OCI-M1 (cell line): ENCODE results near the gene SMARCA2.

ENCODE experiments used
- DNase-seq: peaks from one replicate; lab custom pipeline; 2025; lab: John Stamatoyannopoulos, UW

SMARCA2 gene

DNA sequence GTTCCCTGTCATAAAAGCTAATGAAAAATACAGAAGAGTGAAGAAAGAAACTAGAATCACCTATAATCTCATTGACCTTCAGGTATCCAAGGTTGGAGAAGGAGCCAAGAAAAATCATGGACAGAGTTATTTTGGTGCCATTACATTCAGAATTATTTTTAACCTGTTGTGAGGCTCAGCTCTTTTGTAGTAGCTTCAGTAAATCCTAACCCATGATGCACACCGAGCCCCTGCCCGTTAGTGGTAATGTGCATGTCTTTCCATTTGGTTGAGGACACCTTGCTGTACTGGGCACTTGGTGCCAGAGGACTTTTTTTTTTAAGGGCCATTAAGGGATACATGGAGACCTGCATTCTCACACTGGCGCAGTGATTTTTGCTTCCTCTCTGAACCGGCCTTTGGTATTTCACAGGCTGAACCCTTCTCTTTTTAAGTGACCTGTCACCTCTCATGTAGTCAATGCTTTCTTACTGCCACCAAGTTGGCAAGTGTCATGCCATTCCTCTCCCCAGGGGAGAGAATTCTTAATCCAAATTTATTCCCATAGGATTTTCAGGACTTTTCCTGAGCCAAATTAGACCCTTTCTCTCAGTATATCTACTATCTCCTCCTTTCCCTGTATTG is 125.6 kb downstream of the SMARCA2 start:
- DNase-seq: no peak

DNA sequence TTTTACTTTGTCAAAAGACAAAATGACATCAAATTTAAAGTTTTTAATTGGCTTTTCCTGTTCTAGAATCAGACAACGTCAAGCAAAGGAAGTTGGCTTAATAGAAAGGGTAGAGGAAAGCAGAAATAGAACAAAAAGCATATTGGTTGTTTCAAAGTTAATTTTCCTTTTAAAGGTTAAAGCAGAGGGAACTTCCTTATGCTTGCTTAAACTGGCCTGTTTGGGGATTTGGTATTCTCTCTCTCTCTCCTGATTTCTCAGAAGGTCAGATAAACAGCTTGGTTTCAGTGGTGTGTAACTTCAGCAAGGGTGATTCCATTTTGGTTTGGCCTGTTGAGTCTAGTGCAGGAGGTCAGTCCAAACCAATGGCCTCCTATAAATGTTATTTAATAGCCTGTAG is 127.1 kb downstream of the SMARCA2 start:
- no peak for DNase-seq

DNA sequence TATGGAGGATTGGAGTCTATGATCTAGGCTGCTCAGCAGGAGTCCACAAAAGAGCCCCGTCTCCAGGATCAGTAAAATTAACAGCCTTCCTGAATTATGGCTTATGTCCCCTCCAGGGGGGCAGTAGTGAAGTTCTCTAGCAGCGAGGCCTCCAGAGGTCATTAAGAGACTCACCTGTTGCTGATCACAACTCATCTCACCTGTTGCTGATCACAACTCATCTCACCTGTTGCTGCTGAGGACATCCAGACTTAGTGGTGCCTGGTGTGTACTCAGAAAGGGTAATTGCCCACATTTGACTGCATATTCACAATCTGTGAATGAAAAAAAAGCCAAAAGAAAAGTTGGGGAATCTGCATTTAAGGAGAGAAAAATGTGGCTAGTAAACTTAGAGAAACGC is 129.5 kb downstream of the SMARCA2 start:
- no peak for DNase-seq

DNA sequence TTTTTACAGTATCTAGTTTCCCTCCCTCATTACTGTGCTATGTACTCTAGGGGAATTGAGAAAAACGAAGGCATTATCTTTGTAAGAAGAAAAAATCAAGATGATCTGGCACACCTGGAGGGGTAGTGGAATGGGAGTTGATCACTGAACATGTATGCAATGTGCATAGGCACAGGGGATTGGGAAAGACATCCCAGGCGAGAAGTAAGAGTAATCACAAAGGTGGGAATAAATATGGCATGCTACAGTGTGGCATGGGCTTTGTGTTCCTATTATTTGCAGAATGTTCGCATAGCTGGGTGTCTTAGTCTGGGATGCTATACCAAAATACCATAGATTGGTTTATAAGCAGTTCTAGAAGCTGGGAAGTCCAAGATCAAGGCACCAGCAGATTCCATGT is 130.6 kb downstream of the SMARCA2 start:
- no peak for DNase-seq

DNA sequence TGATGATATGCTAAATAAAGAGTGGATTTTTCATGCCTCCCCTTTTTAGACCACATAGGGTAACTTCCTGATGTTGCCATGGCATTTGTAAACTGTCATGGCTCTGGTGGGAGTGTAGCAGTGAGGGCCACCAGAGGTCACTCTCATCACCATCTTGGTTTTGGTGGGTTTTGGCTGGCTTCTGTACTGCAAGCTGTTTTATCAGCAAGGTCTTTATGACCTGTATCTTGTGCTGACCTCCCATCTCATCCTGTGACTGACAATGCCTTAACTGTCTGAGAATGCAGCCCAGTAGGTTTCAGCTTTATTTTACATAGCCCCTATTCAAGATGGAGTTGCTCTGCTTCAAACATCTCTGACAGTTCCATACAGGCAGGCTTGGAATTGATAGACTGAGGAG is 131.6 kb downstream of the SMARCA2 start:
- DNase-seq: peak; percentile 47

DNA sequence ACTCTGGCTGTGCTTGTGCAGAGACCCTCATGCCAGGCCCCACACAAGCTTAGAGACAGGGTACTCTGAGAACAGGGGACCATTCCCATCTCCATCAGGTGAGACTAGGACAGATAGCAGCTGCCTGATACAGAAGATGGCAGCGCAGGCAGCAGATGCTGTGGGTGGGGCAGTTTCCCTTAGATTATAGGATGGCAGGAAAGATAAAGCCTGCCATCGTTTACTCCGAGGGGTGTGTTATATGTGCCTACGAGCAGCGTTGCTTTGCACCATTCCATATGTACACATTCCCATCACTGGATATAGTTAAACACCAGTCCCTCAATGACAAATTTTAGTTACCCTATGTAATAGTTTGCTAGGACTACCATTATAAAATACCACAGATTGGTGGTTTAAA is 135.2 kb downstream of the SMARCA2 start:
- DNase-seq: no peak

DNA sequence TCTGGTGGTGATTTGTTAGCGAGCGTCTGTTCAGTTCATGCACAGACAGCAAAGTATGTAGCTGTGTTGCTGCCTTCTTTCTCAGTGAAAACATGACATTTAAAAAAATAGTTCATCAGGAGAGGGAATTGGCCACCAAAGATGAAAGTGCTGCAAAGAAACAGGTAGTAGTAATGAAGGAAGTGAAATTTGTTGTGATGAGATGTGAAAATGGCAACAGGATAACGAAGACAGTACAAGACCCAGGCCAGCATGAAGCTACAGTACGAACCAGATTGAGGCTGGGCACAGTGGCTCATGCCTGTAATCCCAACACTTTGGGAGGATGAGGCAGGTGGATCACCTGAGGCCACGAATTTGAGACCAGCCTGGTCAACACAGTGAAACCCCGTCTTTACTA is 136.0 kb downstream of the SMARCA2 start:
- no peak for DNase-seq

DNA sequence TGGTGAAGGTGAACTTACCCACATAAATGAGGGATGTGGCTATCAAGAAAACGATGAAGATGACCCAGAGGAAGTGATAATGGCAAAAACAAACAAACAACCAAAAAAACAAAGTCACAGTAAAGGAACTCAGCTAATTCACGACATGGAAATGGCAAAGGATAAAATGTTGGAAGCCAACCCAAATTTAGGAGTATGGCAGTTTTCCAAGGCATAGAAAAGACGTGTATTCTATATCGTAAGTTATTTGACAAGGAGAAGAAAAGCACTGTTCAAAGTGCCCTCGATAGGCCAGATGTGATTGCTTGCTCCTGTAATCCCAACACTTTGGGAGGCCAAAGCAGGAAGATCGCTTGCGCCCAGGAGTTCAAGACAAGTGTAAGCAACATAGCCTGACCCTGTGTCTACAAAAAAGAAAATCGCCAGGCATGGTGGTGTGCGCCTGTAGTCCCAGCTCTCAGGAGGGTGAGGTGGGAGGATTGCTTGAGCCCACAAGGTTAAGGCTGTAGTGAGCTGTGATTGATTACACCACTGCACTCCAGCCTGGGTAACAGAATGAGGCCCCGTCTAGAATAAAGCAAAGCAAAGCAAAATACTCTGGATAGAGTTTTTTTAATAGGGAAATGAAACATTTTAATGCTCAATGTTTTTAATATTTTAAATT is 138.0 kb downstream of the SMARCA2 start:
- DNase-seq: no peak

DNA sequence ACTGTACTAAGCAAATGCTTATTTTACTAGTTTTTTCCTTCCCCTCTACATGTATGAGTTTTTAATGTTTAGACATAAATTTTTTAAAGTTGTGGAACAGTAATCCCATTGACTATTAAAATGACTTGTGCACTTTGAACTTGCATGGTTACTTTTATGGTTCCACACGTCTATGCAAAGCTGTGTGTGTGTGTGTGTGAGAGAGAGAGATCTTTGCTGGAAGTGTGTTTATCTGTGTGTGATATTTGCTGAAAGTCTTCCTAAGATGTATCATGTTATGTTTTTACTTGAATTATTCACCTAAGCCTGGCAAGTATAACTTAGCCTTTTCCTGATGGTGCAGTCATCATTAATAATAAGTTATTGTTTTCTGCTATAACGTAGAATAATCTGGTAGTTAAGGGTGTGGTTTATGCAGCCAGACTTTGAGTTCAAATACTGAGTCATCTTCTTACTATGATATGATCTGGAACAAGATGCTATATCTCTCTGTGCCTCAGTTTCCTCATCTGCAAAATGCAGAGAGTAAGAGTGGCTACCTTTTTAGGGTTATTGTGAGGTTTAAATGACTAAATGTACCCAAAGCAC is 138.6 kb downstream of the SMARCA2 start:
- no peak for DNase-seq

DNA sequence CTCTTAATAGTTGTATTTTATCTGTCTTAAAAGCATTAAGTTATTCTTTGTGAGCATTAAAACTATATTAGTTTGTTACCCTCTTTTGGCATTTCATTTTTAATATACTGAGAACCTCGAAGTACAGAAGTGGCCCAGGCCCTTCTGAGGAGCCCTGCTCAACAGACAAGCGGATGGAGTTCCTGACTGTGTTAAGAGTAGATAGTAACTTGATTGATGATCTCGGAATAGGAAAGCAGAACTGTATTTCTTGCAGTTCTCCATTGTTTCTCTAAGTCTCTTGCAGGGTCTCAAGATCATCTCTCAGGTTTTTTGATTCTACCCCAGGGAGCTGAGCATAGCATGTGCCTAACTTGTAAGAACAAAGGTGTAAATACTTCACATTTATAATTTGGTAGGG is 139.6 kb downstream of the SMARCA2 start:
- DNase-seq: no peak

DNA sequence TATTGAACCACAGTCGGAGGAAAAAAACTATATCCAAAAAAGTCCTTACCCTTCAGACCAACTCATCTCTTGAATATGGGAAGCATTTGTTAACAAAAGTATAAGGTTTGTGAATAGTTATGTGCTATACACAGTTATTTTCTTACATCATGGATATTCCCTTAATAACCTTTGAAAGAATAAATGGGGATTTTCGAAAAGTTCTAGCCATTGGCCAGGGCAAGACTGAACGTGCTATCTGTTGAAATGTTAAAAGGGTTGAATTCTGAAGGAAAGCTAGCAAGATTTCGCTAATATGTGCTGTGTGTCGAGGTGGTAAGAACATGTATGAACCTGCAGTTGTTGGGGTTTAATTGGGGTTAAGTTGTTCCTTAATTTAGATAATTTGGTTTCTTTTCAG is 140.8 kb downstream of the SMARCA2 start:
- DNase-seq: no peak

DNA sequence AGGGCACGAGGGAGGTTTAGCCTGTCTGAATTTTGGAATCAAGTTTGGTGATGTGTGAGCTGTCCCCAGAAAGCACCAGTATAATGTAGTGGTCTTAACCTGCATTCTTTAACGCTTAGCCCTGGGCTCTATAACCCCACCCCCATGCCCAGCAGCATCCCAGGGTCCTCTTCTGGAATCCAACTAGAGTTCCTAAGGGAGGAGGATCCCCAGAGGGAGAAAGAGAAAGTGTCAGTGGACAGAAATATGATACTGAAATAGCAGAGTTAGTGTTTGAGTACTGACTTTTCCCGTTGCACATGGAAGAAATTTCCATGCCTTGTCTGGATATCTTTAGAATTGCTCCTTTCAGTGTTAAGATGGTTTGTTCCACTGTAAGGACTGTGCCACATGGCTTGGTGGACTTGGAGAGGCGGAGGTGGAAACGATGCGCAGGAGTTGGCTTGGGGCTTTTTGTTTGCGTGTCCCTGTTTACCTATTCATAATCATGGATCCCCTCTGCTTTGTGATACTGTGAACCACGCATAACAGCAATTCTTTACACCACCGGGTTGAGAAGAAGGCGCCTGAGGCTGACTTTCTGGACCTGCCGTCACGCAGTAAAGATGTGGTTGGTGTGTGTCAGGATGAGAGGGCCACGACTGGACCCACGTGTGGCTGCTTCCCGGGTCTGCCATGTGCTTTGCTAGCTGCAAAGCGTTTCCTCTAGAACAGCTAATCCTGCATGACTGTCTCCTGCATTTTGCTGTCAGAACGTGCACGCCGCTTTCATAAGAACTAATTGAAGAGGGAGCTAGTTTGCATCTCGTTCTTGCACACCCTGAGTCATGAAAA is 142.3 kb downstream of the SMARCA2 start:
- peak; percentile 41 for DNase-seq

DNA sequence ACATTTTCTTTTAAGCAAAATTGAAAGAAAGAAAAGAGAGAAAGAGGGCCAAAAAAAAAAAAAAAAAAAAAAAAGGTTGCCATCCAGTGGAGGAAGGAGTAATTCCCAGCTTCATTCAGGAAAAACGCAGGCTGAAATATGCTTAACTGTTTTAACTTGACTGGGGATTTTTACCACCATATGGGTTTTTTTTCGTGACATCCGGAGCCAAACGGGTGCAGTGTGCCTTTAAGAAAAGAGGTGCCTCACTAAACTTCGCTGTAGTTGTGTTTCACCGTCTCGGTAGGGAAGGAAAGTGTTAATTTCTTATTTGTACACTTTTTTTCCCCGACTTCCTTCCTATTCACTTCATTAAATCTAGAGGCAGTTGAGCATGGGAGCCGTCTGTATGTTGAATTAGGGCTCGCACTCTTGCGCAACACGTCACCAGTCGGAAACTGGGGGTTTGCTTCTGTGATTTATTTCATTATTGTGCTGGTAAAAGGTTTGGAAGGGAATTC is 143.0 kb downstream of the SMARCA2 start:
- peak; percentile 61 for DNase-seq

DNA sequence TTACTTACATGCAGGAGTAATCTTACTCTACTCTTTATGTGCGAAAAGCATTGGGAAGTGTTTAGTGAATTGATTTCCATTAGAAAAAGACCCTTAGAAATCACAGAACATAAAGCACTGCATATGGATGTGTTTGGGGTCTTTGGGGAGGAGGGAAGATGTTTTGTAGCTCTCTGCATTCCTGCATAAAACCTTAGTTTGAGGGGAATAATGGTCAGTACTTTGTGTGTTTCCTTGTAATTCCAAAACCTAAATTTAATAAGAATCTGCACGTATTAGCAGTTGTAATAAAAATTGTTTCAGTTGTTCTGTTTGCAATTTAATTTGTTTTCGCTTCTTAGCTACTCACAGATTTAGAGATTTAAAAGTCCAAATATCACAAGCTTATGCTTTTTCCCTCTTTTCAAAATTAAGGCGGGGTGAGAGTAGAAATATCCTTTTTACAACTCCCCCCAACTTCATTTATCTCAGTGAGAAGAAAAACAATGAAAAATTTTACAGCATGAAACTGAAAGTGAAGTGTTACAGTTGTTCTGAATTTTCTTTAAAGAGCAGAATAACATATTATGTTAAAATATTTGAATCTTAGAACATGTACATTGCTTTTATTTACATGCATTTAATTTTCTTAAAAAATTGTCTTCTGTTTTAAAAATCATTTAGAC is 143.8 kb downstream of the SMARCA2 start:
- DNase-seq: no peak

DNA sequence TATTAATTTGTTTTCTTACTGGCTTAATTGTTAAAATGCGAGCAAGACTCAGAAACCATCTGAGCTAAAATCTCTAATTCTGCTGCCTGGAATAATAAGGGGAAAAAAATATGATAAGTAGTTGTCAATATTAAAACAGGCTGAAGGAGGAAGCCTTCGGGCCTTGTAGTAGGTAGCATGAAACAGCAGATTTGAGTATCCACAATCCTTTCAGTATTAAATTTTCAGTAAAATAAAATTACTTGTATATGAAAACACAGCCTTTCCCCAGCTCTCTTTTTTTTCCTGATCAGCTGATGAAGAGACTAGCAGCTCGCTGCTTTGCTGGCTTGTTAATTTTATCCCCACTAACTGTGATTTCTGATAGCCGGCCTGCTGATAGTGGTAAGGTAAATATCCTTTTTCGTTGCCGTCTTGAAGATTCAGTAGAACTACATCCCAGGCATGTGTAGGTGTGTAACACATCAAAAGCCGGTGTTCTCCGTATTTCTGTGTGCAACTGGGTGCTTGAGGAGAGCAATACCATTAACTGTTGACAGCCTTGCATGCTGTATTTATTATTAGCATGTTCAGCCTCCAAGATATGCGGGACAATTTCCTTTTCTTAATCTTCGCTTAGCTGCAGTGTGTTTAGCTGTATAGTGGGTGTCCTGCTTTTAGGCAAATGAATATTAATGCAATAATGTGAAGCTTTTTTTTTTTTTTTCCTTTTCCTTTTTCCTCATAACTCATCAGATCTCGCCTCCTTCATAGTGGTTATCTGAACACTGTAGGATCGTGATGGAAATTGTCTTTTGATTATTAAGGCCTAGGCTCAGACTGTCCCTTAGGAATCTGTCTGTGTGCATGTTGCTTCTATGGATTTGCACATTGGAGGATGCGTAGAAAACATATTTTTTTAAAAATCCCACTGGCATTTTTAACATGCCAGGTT is 144.6 kb downstream of the SMARCA2 start:
- peak; percentile 7 for DNase-seq

DNA sequence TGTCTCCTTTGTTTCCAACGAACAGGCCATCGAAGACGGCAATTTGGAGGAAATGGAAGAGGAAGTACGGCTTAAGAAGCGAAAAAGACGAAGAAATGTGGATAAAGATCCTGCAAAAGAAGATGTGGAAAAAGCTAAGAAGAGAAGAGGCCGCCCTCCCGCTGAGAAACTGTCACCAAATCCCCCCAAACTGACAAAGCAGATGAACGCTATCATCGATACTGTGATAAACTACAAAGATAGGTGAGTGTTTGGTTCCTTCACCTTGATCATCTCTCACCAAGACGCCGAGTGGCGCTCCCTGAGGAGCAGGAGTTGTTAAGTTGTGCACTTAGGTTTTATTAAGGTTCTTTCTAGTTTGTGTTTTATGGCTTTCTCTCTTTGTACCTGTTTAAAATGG is 146.5 kb downstream of the SMARCA2 start:
- no peak for DNase-seq

DNA sequence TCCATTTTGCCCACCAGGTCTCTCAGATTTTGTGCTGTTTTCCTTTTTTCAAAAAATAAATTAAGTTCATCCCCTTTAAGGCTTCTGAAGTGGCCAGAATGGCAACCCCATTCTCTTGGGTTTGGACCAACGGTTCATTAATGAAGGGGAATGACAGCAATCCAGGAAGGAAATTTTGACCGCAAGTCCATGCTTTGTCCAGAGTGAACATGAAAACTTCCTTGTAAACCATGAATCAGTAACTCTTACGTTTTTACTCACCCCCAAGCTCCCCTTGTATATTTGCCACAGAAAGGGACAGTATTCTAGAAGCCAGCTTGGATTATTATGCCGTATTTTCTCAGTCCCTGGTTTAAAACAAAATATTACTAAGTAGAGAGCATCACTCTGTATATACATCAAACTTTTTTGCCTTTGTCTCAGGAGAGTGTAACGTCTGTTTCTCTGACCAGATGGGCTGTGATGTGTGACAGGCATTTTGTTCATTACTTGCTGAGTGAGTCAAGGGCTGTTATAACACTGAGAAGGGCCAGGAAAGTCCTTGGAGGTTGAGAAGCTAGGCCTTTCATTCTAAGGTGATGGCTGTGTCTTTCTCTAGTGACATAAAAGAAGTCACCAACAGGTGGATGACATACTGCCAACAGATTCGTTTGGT is 148.2 kb downstream of the SMARCA2 start:
- DNase-seq: no peak

DNA sequence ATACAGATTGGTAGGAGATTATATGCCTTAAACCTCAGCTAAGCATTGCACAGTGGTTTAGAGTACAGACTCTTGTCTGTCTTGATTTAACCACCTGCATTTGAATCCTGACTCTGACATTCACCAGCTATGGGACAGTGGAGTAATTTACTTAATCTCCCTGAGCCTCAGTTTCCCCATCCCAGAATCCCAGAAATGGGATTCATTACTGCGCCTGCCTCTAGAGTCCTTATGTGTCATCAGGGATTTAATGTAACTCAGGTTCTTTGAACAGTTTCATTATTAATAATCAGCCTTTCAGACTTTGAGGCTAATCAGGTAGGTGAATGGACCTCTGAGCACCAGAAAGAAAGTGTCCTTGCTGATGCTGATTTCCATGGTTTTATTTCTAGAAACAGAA is 149.1 kb downstream of the SMARCA2 start:
- DNase-seq: no peak

DNA sequence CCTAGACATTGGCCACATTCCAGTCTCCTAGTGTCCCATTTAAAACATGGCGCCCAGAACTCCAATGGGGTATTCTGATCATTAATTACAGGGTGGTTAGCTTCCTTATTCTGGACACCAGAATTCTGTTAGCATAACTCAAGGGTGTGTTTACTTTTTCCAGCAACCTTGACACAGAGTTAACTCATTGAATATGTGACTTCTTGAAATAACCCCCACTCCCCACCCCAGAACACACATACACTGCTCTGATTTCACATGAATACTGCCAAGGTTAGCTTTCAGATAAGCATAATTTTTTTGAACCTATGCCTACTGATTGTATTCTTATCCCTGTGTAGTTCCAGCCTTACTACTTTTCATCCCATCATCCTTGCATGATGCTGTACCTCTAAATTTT is 151.1 kb downstream of the SMARCA2 start:
- DNase-seq: no peak

DNA sequence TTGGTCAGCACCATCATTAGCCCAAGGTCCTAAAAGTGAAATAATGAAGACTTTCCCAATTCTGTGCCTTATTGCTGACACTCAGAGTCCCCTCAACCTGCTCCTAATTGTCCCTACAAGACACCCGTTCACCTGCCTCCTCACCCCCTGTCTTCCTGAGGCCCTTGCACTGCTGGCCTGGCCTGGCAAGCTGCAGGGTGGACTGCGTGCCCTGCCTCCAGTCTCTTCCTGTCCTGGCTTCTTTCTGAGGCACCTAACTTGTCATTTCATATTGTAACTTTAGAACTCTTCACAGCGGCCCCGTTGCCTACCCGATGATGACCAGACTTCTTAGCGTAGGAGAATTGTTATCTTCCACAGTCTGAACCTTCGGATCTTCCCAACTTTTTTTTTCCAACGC is 153.9 kb downstream of the SMARCA2 start:
- no peak for DNase-seq
